ENCODE results near the gene TPPP3. TPM values are rescaled to one million over a fixed set of nuclear protein-coding genes. Genes with fewer than 3 reads are reported as not detected.

Gene TPPP3
- total RNA-seq, 1 experiment from 2014 or later: 0.28 TPM

GRCh38 chr16:67421030-67421429 is 27.7 kb upstream of the TPPP3 start:
- CTCF ChIA-PET: interaction anchor here (1.8 kb wide), 1 partner anchor 21 kb away, joined by 4 read pairs; no protein-coding TSS in a partner anchor
- TF ChIP-seq EZH2 (IDR thresholded peaks at IDR 0.05; ENCODE audit: borderline replicate concordance, low read depth, low read length, poor library complexity, severe bottlenecking): no peak
- TF ChIP-seq CTCF (conservative IDR thresholded peaks at IDR 0.05; ENCODE audit: low read depth, low read length): no peak
- Histone ChIP-seq H3K27ac (ENCODE audit: low read depth, low read length, poor library complexity, severe bottlenecking) (no peak overlapping the region), H3K9me3 (ENCODE audit: low read depth, low read length, poor library complexity, severe bottlenecking) (no peaks in the 10 kb centered on the region), H3K27me3 (replicated peaks; ENCODE audit: insufficient read depth, low read depth, low read length, poor library complexity) (no peaks in the 10 kb centered on the region), H3K36me3 (ENCODE audit: insufficient read depth, low read length, poor library complexity, severe bottlenecking) (no peaks in the 10 kb centered on the region), H3K4me3 (ENCODE audit: low read depth, low read length, poor library complexity, severe bottlenecking) (no peak overlapping the region), H3K4me1 (ENCODE audit: insufficient read depth, low read length, poor library complexity, severe bottlenecking) (peaks cover 39% of the 10 kb centered on the region)
- no TSS peak for BruUV-seq (replicated peaks)
- DNase-seq (ENCODE audit: low spot score): no peak
- intact Hi-C loops (cut with micrococcal nuclease; ENCODE audit: unreplicated experiment): no loop called here
- POLR2A ChIA-PET (ENCODE audit: low non-redundant PET): no interaction called here

GRCh38 chr16:67419931-67420330 is 26.6 kb upstream of the TPPP3 start:
- CTCF ChIA-PET: interaction anchor here (0.6 to 1.4 kb wide), 3 partner anchors 8 to 37 kb away, joined by 4 to 9 read pairs (median 7); no protein-coding TSS in a partner anchor
- no peak for DNase-seq (ENCODE audit: low spot score)
- Histone ChIP-seq H3K27me3 (replicated peaks; ENCODE audit: insufficient read depth, low read depth, low read length, poor library complexity) (no peaks in the 10 kb centered on the region), H3K9me3 (ENCODE audit: low read depth, low read length, poor library complexity, severe bottlenecking) (no peaks in the 10 kb centered on the region), H3K4me1 (ENCODE audit: insufficient read depth, low read length, poor library complexity, severe bottlenecking) (peaks cover 31% of the 10 kb centered on the region), H3K4me3 (ENCODE audit: low read depth, low read length, poor library complexity, severe bottlenecking) (no peak overlapping the region), H3K36me3 (ENCODE audit: insufficient read depth, low read length, poor library complexity, severe bottlenecking) (no peaks in the 10 kb centered on the region), H3K27ac (ENCODE audit: low read depth, low read length, poor library complexity, severe bottlenecking) (no peak overlapping the region)
- POLR2A ChIA-PET (ENCODE audit: low non-redundant PET): interaction anchor here (0.6 kb wide), 1 partner anchor 27 kb away, joined by 12 read pairs; the partner anchor contains the start of gene TPPP3
- no TSS peak for BruUV-seq (replicated peaks)
- TF ChIP-seq EZH2 (IDR thresholded peaks at IDR 0.05; ENCODE audit: borderline replicate concordance, low read depth, low read length, poor library complexity, severe bottlenecking): no peak
- no peak for TF ChIP-seq CTCF (conservative IDR thresholded peaks at IDR 0.05; ENCODE audit: low read depth, low read length)
- intact Hi-C loops (cut with micrococcal nuclease; ENCODE audit: unreplicated experiment): no loop called here

GRCh38 chr16:67419502-67419901 is 26.2 kb upstream of the TPPP3 start:
- TF ChIP-seq CTCF (conservative IDR thresholded peaks at IDR 0.05; ENCODE audit: low read depth, low read length): no peak
- TF ChIP-seq EZH2 (IDR thresholded peaks at IDR 0.05; ENCODE audit: borderline replicate concordance, low read depth, low read length, poor library complexity, severe bottlenecking): no peak
- Histone ChIP-seq H3K9me3 (ENCODE audit: low read depth, low read length, poor library complexity, severe bottlenecking) (no peaks in the 10 kb centered on the region), H3K36me3 (ENCODE audit: insufficient read depth, low read length, poor library complexity, severe bottlenecking) (no peaks in the 10 kb centered on the region), H3K27me3 (replicated peaks; ENCODE audit: insufficient read depth, low read depth, low read length, poor library complexity) (no peaks in the 10 kb centered on the region), H3K4me1 (ENCODE audit: insufficient read depth, low read length, poor library complexity, severe bottlenecking) (peaks cover 27% of the 10 kb centered on the region), H3K27ac (ENCODE audit: low read depth, low read length, poor library complexity, severe bottlenecking) (no peak overlapping the region), H3K4me3 (ENCODE audit: low read depth, low read length, poor library complexity, severe bottlenecking) (no peak overlapping the region)
- intact Hi-C loops (cut with micrococcal nuclease; ENCODE audit: unreplicated experiment): no loop called here
- POLR2A ChIA-PET (ENCODE audit: low non-redundant PET): interaction anchor here (0.6 kb wide), 1 partner anchor 26 kb away, joined by 12 read pairs; the partner anchor contains the start of gene TPPP3
- no TSS peak for BruUV-seq (replicated peaks)
- CTCF ChIA-PET: interaction anchor here (0.6 to 1.4 kb wide), 2 partner anchors 9 to 37 kb away, joined by 4 to 7 read pairs; no protein-coding TSS in a partner anchor
- peak; percentile 65 for DNase-seq (ENCODE audit: low spot score)
